Measurements from ENCODE around the gene DAND5. TPM values are rescaled to one million over a fixed set of nuclear protein-coding genes. Genes with fewer than 3 reads are reported as not detected.

The DAND5 gene
- total and polyA plus RNA-seq, 2 of the 13 experiments (the other 11 are each of a cell fraction or from before 2014, with no cell fraction given) = 0.04 TPM; not detected in 1

GRCh38 chr19:13022859-13023636 lies 53.7 kb downstream of the DAND5 start (continued):
- 0 out of 2 replicates have a peak, but pooled peaks have one; percentile 52 for TF ChIP-seq ZNF414 (CRISPR knock-in tag; IDR thresholded peaks at IDR 0.05)
- peak; percentile 13; the same call in 1 of the 2 replicates for TF ChIP-seq HOMEZ (CRISPR knock-in tag; IDR thresholded peaks at IDR 0.05; ENCODE audit: low read depth)
- peak; percentile 31; the same call in 1 of the 2 replicates for TF ChIP-seq ZNF281 (CRISPR knock-in tag; IDR thresholded peaks at IDR 0.05; ENCODE audit: borderline replicate concordance)
- peak; percentile 16 for TF ChIP-seq TEAD3 (CRISPR knock-in tag; optimal IDR thresholded peaks at IDR 0.05; ENCODE audit: borderline replicate concordance)
- TF ChIP-seq MYC (CRISPR knock-in tag; IDR thresholded peaks at IDR 0.05; ENCODE audit: borderline replicate concordance) = peak; percentile 52; the same call in 1 of the 2 replicates
- peak; percentile 35; the same call in 1 of the 2 replicates for TF ChIP-seq HDAC1 (CRISPR knock-in tag; IDR thresholded peaks at IDR 0.05)
- peak; percentile 61; the same call in 1 of the 2 replicates for TF ChIP-seq ZNF274 (CRISPR knock-in tag; IDR thresholded peaks at IDR 0.05)
- peak; percentile 40; the same call in 1 of the 2 replicates for TF ChIP-seq MIXL1 (CRISPR knock-in tag; IDR thresholded peaks at IDR 0.05)
- no peak for TF ChIP-seq LCORL (IDR thresholded peaks at IDR 0.05)
- peak; percentile 89 for TF ChIP-seq LCORL (CRISPR knock-in tag; IDR thresholded peaks at IDR 0.05)
- 0 out of 2 replicates have a peak, but pooled peaks have one; percentile 36 for TF ChIP-seq RXRA (CRISPR knock-in tag; IDR thresholded peaks at IDR 0.05)
- no peak for TF ChIP-seq GFI1 (CRISPR knock-in tag; IDR thresholded peaks at IDR 0.05; ENCODE audit: borderline replicate concordance)
- no peak for TF ChIP-seq MBD4 (IDR thresholded peaks at IDR 0.05; ENCODE audit: borderline replicate concordance, low read length)
- peak; percentile 66; the same call in 1 of the 2 replicates for TF ChIP-seq MTA1 (CRISPR knock-in tag; IDR thresholded peaks at IDR 0.05; ENCODE audit: borderline replicate concordance)
- 0 out of 2 replicates have a peak, but pooled peaks have one; percentile 12 for TF ChIP-seq HNF4G (IDR thresholded peaks at IDR 0.05; ENCODE audit: borderline replicate concordance, low read depth, low read length)
- 0 out of 2 replicates have a peak, but pooled peaks have one; percentile 19 for TF ChIP-seq HNF4G (CRISPR knock-in tag; IDR thresholded peaks at IDR 0.05; ENCODE audit: borderline replicate concordance, low read depth)
- TF ChIP-seq HMGXB4 (CRISPR knock-in tag; IDR thresholded peaks at IDR 0.05; ENCODE audit: borderline replicate concordance in 1 of 2, low read depth in 1 of 2) = 0 out of 4 replicates have a peak, but pooled peaks of 1 of the 2 experiments have one; percentile 35
- TF ChIP-seq PAWR (CRISPR knock-in tag; IDR thresholded peaks at IDR 0.05; ENCODE audit: borderline replicate concordance) = no peak
- peak; percentile 50 for TF ChIP-seq UBTF (CRISPR knock-in tag; IDR thresholded peaks at IDR 0.05)

Data from HepG2 (cell line).